Measurements from ENCODE around the gene CSGALNACT2.

DNA sequence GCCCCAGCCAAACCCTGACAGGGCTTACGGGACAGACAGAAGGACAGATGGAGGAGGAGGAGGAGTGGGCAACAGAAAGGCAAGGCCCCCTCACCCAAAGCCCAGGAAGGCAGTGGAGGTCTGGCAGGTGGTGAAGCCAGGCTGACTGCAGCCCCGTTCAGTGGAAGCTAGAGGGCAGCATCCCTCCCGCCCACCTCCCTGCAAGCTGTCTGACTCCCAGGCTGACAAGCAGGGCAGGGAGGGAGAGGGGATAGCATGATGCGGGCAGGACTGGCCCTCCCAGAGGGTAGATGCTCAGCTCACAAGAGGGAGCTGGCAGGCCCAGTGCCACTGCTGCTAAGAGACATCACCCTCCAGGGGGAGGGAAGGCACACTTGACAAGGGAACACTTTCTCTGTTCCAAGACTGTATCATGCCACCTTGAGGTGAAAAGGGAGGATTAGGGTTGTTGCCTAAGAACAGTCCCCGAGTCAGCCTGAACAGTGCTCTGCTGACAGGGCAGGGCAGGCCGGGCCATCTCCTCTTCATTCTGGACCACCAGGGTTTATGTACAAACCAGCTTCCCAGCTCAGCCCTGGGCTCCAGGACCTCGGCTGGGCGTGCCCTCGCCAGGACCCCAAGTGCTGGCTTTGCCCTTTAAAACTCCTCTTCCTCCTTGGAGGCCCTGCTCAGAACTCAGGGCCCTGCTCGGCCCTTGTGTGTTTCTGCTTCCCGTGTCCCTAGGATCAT is 66.9 kb downstream of the CSGALNACT2 start:
- TF ChIP-seq CTCF (IDR thresholded peaks at IDR 0.05) = peak in 2 of 4 experiments; percentile 28 to 33
- TF ChIP-seq POLR2AphosphoS5 (IDR thresholded peaks at IDR 0.05) = no peak
- TF ChIP-seq EP300 (IDR thresholded peaks at IDR 0.05) = no peak
- no peak for TF ChIP-seq POLR2A (IDR thresholded peaks at IDR 0.05)
